ENCODE measurements around the gene TMEM14B. TPM values are rescaled to one million over a fixed set of nuclear protein-coding genes. Genes with fewer than 3 reads are reported as not detected.

TMEM14B gene
- total RNA-seq, 1 donor from 2014 or later: 61.0 TPM

GRCh38 chr6:10791673-10792072 is 44.1 kb downstream of the TMEM14B start:
- peaks cover 15% of the 10 kb centered on the region for H3K36me3 ChIP-seq
- DNase-seq (no peak), ATAC-seq (no peak)
- H3K9me3 ChIP-seq: no peaks in the 10 kb centered on the region
- no peak overlapping the region for H3K27ac ChIP-seq
- H3K4me1 ChIP-seq: no peaks in the 10 kb centered on the region
- no peak overlapping the region for H3K4me3 ChIP-seq
- intact Hi-C loops (cut with DNase I): loop anchor here (10.0 kb wide), 1 partner anchor 307 kb away; no protein-coding TSS in a partner anchor
- TF ChIP-seq, protein P1, sequence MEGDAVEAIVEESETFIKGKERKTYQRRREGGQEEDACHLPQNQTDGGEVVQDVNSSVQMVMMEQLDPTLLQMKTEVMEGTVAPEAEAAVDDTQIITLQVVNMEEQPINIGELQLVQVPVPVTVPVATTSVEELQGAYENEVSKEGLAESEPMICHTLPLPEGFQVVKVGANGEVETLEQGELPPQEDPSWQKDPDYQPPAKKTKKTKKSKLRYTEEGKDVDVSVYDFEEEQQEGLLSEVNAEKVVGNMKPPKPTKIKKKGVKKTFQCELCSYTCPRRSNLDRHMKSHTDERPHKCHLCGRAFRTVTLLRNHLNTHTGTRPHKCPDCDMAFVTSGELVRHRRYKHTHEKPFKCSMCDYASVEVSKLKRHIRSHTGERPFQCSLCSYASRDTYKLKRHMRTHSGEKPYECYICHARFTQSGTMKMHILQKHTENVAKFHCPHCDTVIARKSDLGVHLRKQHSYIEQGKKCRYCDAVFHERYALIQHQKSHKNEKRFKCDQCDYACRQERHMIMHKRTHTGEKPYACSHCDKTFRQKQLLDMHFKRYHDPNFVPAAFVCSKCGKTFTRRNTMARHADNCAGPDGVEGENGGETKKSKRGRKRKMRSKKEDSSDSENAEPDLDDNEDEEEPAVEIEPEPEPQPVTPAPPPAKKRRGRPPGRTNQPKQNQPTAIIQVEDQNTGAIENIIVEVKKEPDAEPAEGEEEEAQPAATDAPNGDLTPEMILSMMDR (IDR thresholded peaks at IDR 0.05): no peak
- no peaks in the 10 kb centered on the region for H3K27me3 ChIP-seq (ENCODE audit: low read depth)

DNA sequence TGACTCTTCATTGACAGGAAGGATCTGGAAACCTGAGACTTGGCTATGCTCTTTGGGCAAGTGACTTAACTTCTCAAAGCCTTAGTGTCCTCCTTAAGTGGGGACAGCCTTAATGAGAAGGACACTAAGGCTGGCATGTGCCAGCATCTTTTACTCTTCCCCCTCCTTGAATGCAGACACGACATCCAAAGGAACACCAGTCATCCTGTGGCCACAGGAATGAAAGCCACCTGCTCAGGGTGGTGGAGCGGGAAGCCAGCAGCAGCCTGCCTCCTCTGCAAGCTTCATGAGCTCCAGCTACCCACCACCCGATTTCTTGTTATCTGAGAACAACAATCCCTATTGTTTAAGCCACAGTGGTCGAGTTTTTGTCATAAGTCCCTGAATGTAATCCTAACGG is 44.5 kb downstream of the TMEM14B start:
- Histone ChIP-seq H3K4me1 (no peaks in the 10 kb centered on the region), H3K27me3 (ENCODE audit: low read depth) (no peaks in the 10 kb centered on the region), H3K4me3 (no peak overlapping the region), H3K9me3 (no peaks in the 10 kb centered on the region), H3K36me3 (peaks cover 15% of the 10 kb centered on the region), H3K27ac (no peak overlapping the region)
- ATAC-seq (no peak), DNase-seq (no peak)
- TF ChIP-seq, protein P1 (IDR thresholded peaks at IDR 0.05): no peak
- intact Hi-C loops (cut with DNase I): loop anchor here (10.0 kb wide), 1 partner anchor 307 kb away; no protein-coding TSS in a partner anchor

DNA sequence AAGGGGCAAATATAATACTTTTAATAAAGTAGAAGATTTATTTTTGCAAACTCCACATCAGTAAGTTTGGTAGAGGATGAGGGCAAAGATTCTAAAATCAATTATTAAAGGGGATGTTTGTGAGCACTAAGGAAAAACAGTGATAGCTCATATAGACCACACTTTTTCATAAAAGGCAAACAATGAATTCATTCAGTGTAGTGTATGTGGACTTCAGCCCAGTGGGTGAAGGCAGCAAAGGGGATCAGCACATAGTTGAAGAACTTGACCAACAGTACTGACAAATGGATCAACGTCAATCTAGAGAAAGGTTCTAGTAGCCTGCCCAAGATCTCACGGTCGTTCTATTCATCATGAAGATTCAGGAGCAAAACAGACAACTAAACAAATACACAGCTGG is 45.4 kb downstream of the TMEM14B start:
- DNase-seq (no peak), ATAC-seq (no peak)
- Histone ChIP-seq H3K4me3 (no peak overlapping the region), H3K9me3 (no peaks in the 10 kb centered on the region), H3K4me1 (no peaks in the 10 kb centered on the region), H3K27me3 (ENCODE audit: low read depth) (no peaks in the 10 kb centered on the region), H3K27ac (no peak overlapping the region), H3K36me3 (peaks cover 15% of the 10 kb centered on the region)
- TF ChIP-seq, protein P1 (IDR thresholded peaks at IDR 0.05): no peak
- intact Hi-C loops (cut with DNase I): loop anchor here (10.0 kb wide), 1 partner anchor 308 kb away; no protein-coding TSS in a partner anchor

DNA sequence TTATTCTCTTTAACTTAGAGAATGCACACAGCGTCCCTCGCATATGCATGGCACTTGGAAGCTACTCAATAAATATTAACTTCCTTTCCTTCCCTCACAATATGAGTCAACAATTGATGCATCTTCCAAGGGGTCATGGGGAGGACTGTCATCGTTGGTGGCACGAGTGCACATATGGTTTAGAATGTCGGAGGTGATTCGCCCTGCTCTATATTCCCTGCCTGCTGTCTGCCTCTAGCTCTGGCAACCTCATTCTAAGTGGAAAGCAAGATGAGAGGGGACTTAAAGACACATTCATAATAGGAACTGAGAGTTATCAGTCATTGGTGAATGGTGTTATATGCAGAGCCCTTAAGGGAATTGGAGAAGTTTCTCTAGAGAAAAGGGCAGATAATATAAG is 46.1 kb downstream of the TMEM14B start:
- DNase-seq (no peak), ATAC-seq (no peak)
- TF ChIP-seq, protein P1 (IDR thresholded peaks at IDR 0.05): no peak
- intact Hi-C loops (cut with DNase I): loop anchor here (10.0 kb wide), 1 partner anchor 309 kb away; no protein-coding TSS in a partner anchor
- Histone ChIP-seq H3K4me1 (no peaks in the 10 kb centered on the region), H3K27me3 (ENCODE audit: low read depth) (no peaks in the 10 kb centered on the region), H3K4me3 (no peak overlapping the region), H3K27ac (no peak overlapping the region), H3K36me3 (peaks cover 15% of the 10 kb centered on the region), H3K9me3 (no peaks in the 10 kb centered on the region)

DNA sequence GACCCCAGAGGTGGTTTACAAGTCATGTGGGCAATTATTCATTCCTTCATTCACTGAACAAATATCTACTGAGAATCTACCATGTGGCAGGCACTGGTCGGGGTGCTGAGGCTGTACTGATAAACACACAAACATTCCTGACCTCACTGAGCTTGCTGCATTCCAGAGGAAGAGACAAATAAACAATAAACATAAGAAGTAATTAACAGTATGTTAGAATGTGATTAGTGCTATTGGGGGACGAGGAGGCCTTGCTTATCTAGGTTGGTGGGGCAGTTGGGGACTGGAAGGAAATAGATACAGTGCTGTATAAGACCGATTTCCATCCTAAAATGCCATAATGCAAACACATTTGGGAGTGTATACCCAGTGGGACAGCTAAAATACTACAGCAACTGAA is 46.6 kb downstream of the TMEM14B start:
- Histone ChIP-seq H3K27ac (no peak overlapping the region), H3K27me3 (ENCODE audit: low read depth) (no peaks in the 10 kb centered on the region), H3K4me1 (no peaks in the 10 kb centered on the region), H3K4me3 (no peak overlapping the region), H3K9me3 (no peaks in the 10 kb centered on the region), H3K36me3 (peaks cover 10% of the 10 kb centered on the region)
- intact Hi-C loops (cut with DNase I): loop anchor here (10.0 kb wide), 1 partner anchor 309 kb away; no protein-coding TSS in a partner anchor
- TF ChIP-seq, protein P1 (IDR thresholded peaks at IDR 0.05): no peak
- no peak for DNase-seq
- ATAC-seq: no peak
